CD4-positive, alpha-beta memory T cell (primary cell): ENCODE results near the gene ESAM. TPM values are rescaled to one million over a fixed set of nuclear protein-coding genes. Genes with fewer than 3 reads are reported as not detected.
A peak's percentile ranks its signal among the peaks of the same experiment; 100 is the strongest.
"Not testable (repeated sequence)": the region's sequence is repeated elsewhere in the genome, so short reads cannot be mapped to it uniquely, and the experiment has no call there.

Source experiments
- CTCF ChIA-PET: fragments of 350-600 bp; sonication (Branson Sonifier 250); formaldehyde crosslinking; loops from one replicate; lab custom pipeline; 2021; ENCODE audit warnings: inconsistent platforms; ENCODE audit not compliant: partially characterized antibody; lab: Charles Lee
- POLR2A ChIA-PET: fragments of 350-600 bp; sonication (Branson Sonifier 250); formaldehyde crosslinking; loops from one replicate; lab custom pipeline; 2021; ENCODE audit not compliant: partially characterized antibody; lab: Charles Lee
- DNase-seq, 5 donors: peaks; one replicate each; pipeline versions ENCODE4 v3.0.0 to v3.0.0-alpha.2; 2020 to 2022; ENCODE audit warnings: mixed read lengths in 1 of 5
- H3K27ac ChIP-seq: one replicate; pipeline ENCODE4 v1.7.0; 2013; ENCODE audit warnings: low read depth, low read length
- H3K27me3 ChIP-seq: 2 replicates; pipeline ENCODE4 v1.7.0; 2013; ENCODE audit warnings: mild to moderate bottlenecking, low read length, moderate library complexity; ENCODE audit not compliant: insufficient read depth
- H3K36me3 ChIP-seq: 2 replicates; pipeline ENCODE4 v1.7.0; 2013; ENCODE audit warnings: mild to moderate bottlenecking, low read length, moderate library complexity; ENCODE audit not compliant: insufficient read depth
- H3K4me1 ChIP-seq: 2 replicates; pipeline ENCODE4 v1.7.0; 2013; ENCODE audit warnings: mild to moderate bottlenecking, low read length, moderate library complexity; ENCODE audit not compliant: insufficient read depth
- H3K4me3 ChIP-seq, 2 donors: one replicate each; pipeline ENCODE4 v1.7.0; 2013; ENCODE audit warnings: low read length in 2 of 2, mild to moderate bottlenecking in 1 of 2
- H3K9me3 ChIP-seq, 2 donors: one replicate each; pipeline ENCODE4 v1.7.0; 2013; ENCODE audit warnings: low read length in 2 of 2, control low read depth in 1 of 2; ENCODE audit not compliant: control insufficient read depth in 1 of 2
- H3K27ac Mint-ChIP-seq, 7 donors: one replicate each; pipeline ENCODE4 v1.8.0; 2020 to 2021; ENCODE audit warnings: mixed read lengths in 7 of 7, mild to moderate bottlenecking in 6 of 7, inconsistent platforms in 3 of 7, moderate library complexity in 3 of 7
- H3K27me3 Mint-ChIP-seq, 2 donors: one replicate each; pipeline ENCODE4 v1.8.0; 2020 to 2021; ENCODE audit warnings: mixed read lengths in 2 of 2
- H3K36me3 Mint-ChIP-seq, 2 donors: one replicate each; pipeline ENCODE4 v1.8.0; 2020 to 2021; ENCODE audit warnings: mixed read lengths in 2 of 2, inconsistent platforms in 1 of 2, mild to moderate bottlenecking in 1 of 2
- H3K4me1 Mint-ChIP-seq, 4 donors: one replicate each; pipeline ENCODE4 v1.8.0; 2020 to 2021; ENCODE audit warnings: mixed read lengths in 4 of 4, mild to moderate bottlenecking in 1 of 4
- H3K4me3 Mint-ChIP-seq, 8 donors: one replicate each; pipeline ENCODE4 v1.8.0; 2020 to 2021; ENCODE audit warnings: mixed read lengths in 8 of 8, mild to moderate bottlenecking in 7 of 8, moderate library complexity in 6 of 8, inconsistent platforms in 3 of 8
- H3K9me3 Mint-ChIP-seq, 8 donors: one replicate each; pipeline ENCODE4 v1.8.0; 2020 to 2021; ENCODE audit warnings: mixed read lengths in 8 of 8, mild to moderate bottlenecking in 5 of 8, inconsistent platforms in 3 of 8, moderate library complexity in 1 of 8
- intact Hi-C: fragments of 100-400 bp; cut with micrococcal nuclease; formaldehyde crosslinking; loops from one replicate; pipeline ENCODE4 v1.15.1; 2023
- polyA plus RNA-seq, 2 donors: library from polyadenylated mRNA; unstranded; fragments of 300-500 nt; fragmentation: Illumina TruSeq; gene quantifications; one replicate each; pipeline ENCODE4 v1.2.3, GENCODE V29; 2021
- total RNA-seq, 2 experiments: library from RNA; stranded (reverse); gene quantifications; one replicate each; pipeline ENCODE4 v1.2.3, GENCODE V29; 2021

Gene ESAM
- total and polyA plus RNA-seq, 4 experiments from 2014 or later = 1.3 to 3.2 (median 1.6) TPM

- H3K27ac Mint-ChIP-seq = no peak overlapping the region
- POLR2A ChIA-PET = no interaction called here
Measured at GRCh38 chr11:124778281-124778680, 16.2 kb upstream of the ESAM start.

GRCh38 chr11:124776865-124777645, 15.0 kb upstream of the ESAM start:
- peak in 1 of 5 donors; percentile 7 for DNase-seq
- Mint-ChIP-seq H3K27ac (peak overlapping the region in 5 of 7 donors; percentile 2 to 76 (median 10)), H3K4me3 (no peak overlapping the region), H3K9me3 (no peaks in the 10 kb centered on the region), H3K36me3 (peaks cover 13 to 19% of the 10 kb centered on the region in 2 donors), H3K4me1 (peaks cover 15 to 19% (median 16%) of the 10 kb centered on the region in 4 donors), H3K27me3 (no peaks in the 10 kb centered on the region)
- Histone ChIP-seq H3K9me3 (no peaks in the 10 kb centered on the region), H3K4me3 (no peak overlapping the region), H3K4me1 (peaks cover 10% of the 10 kb centered on the region), H3K36me3 (no peaks in the 10 kb centered on the region), H3K27ac (no peak overlapping the region), H3K27me3 (no peaks in the 10 kb centered on the region)
- ChIA-PET CTCF (interaction anchor here (0.9 to 3.8 kb wide), 2 partner anchors 13 to 17 kb away, joined by 3 to 20 read pairs; partner anchors contain the start of gene ESAM), POLR2A (no interaction called here)
- intact Hi-C loops = no loop called here

More at GRCh38 chr11:124778281-124778680, 16.2 kb upstream of the ESAM start:
- intact Hi-C loops = no loop called here
- peaks cover 15 to 19% (median 16%) of the 10 kb centered on the region in 4 donors for H3K4me1 Mint-ChIP-seq
- Histone ChIP-seq H3K36me3 (no peaks in the 10 kb centered on the region), H3K9me3 (no peaks in the 10 kb centered on the region), H3K27ac (no peak overlapping the region), H3K27me3 (no peaks in the 10 kb centered on the region), H3K4me3 (no peak overlapping the region), H3K4me1 (peaks cover 10% of the 10 kb centered on the region)
- H3K9me3 Mint-ChIP-seq = no peaks in the 10 kb centered on the region
- H3K36me3 Mint-ChIP-seq = peaks cover 8 to 12% of the 10 kb centered on the region in 2 donors
- DNase-seq = no peak
- H3K4me3 Mint-ChIP-seq = no peak overlapping the region
- H3K27me3 Mint-ChIP-seq = no peaks in the 10 kb centered on the region
- CTCF ChIA-PET = interaction anchor here (3.8 kb wide), 1 partner anchor 15 kb away, joined by 20 read pairs; the partner anchor contains the start of gene ESAM

GRCh38 chr11:124770959-124771358, 8.9 kb upstream of the ESAM start:
- H3K36me3 ChIP-seq, H3K4me1 Mint-ChIP-seq, POLR2A ChIA-PET, H3K4me1 ChIP-seq, H3K9me3 Mint-ChIP-seq, H3K27ac ChIP-seq, H3K27me3 Mint-ChIP-seq, H3K9me3 ChIP-seq, H3K4me3 ChIP-seq, H3K27me3 ChIP-seq, H3K4me3 Mint-ChIP-seq, intact Hi-C loops, DNase-seq: not testable (repeated sequence)
- Mint-ChIP-seq H3K27ac (peak overlapping the region in 1 of 7 donors; percentile 73), H3K36me3 (peaks cover 22 to 61% of the 10 kb centered on the region in 2 donors)
- CTCF ChIA-PET = interaction anchor here (4.2 to 14.1 kb wide), 3 partner anchors 8 to 99 kb away, joined by 28 to 239 read pairs (median 224); partner anchors contain the start of genes ESAM, NRGN, SIAE and SPA17

- Histone ChIP-seq H3K36me3 (no peaks in the 10 kb centered on the region), H3K27ac (no peak overlapping the region), H3K4me3 (no peak overlapping the region), H3K27me3 (no peaks in the 10 kb centered on the region), H3K9me3 (no peaks in the 10 kb centered on the region), H3K4me1 (no peaks in the 10 kb centered on the region)
- no peak overlapping the region for H3K4me3 Mint-ChIP-seq
- CTCF ChIA-PET = interaction anchor here (1.0 to 14.1 kb wide), 6 partner anchors 7 to 105 kb away, joined by 3 to 239 read pairs (median 22); partner anchors contain the start of genes ESAM, NRGN, SIAE and SPA17
- H3K36me3 Mint-ChIP-seq = peaks cover 22 to 60% of the 10 kb centered on the region in 2 donors
- POLR2A ChIA-PET = interaction anchor here (1.0 to 1.2 kb wide), 2 partner anchors 24 to 99 kb away, joined by 3 read pairs; no protein-coding TSS in a partner anchor
- H3K27ac Mint-ChIP-seq = no peak overlapping the region
- H3K4me1 Mint-ChIP-seq = no peaks in the 10 kb centered on the region
- no peaks in the 10 kb centered on the region for H3K9me3 Mint-ChIP-seq
- intact Hi-C loops = no loop called here
- DNase-seq = no peak
- H3K27me3 Mint-ChIP-seq = no peaks in the 10 kb centered on the region
Measured at GRCh38 chr11:124769806-124770774, 8.0 kb upstream of the ESAM start.

- intact Hi-C loops = no loop called here
- Histone ChIP-seq H3K27ac (no peak overlapping the region), H3K4me1 (no peaks in the 10 kb centered on the region), H3K27me3 (no peaks in the 10 kb centered on the region), H3K36me3 (no peaks in the 10 kb centered on the region), H3K9me3 (no peaks in the 10 kb centered on the region), H3K4me3 (no peak overlapping the region)
- no peaks in the 10 kb centered on the region for H3K27me3 Mint-ChIP-seq
- no peak for DNase-seq
- ChIA-PET CTCF (interaction anchor here (1.7 to 14.1 kb wide), 4 partner anchors 23 to 97 kb away, joined by 4 to 239 read pairs (median 120); partner anchors contain the start of genes NRGN, SIAE, SPA17 and VSIG2), POLR2A (no interaction called here)
- H3K4me3 Mint-ChIP-seq = no peak overlapping the region
- no peaks in the 10 kb centered on the region for H3K9me3 Mint-ChIP-seq
- H3K36me3 Mint-ChIP-seq = peaks cover 22 to 57% of the 10 kb centered on the region in 2 donors
- no peak overlapping the region for H3K27ac Mint-ChIP-seq
- H3K4me1 Mint-ChIP-seq = no peaks in the 10 kb centered on the region
Measured at GRCh38 chr11:124768914-124769313, 6.8 kb upstream of the ESAM start.

GRCh38 chr11:124766156-124766555, 4.1 kb upstream of the ESAM start:
- H3K4me1 Mint-ChIP-seq = peaks cover 1 to 11% (median 6%) of the 10 kb centered on the region in 4 donors
- Histone ChIP-seq H3K4me1 (peaks cover 9% of the 10 kb centered on the region), H3K9me3 (no peaks in the 10 kb centered on the region), H3K36me3 (no peaks in the 10 kb centered on the region), H3K4me3 (no peak overlapping the region), H3K27me3 (peaks cover 8% of the 10 kb centered on the region), H3K27ac (no peak overlapping the region)
- H3K4me3 Mint-ChIP-seq = no peak overlapping the region
- H3K9me3 Mint-ChIP-seq = no peaks in the 10 kb centered on the region
- no peak for DNase-seq
- POLR2A ChIA-PET = no interaction called here
- H3K27ac Mint-ChIP-seq = no peak overlapping the region
- CTCF ChIA-PET = interaction anchor here (0.6 to 14.1 kb wide), 7 partner anchors 19 to 95 kb away, joined by 3 to 239 read pairs (median 8); partner anchors contain the start of genes MSANTD2, NRGN, SIAE and SPA17
- H3K36me3 Mint-ChIP-seq = peaks cover 10 to 40% of the 10 kb centered on the region in 2 donors
- intact Hi-C loops = no loop called here
- peaks cover 0 to 2% of the 10 kb centered on the region in 2 donors for H3K27me3 Mint-ChIP-seq
